NB4 (cell line): ENCODE data around the gene GABRG3.

ENCODE experiments used
- DNase-seq: peaks from one replicate; pipeline ENCODE4 v3.0.0; 2010; ENCODE audit warnings: low read depth
- H3K4me3 ChIP-seq: one replicate; pipeline ENCODE4 v1.5.1; 2011; ENCODE audit warnings: mild to moderate bottlenecking, low read depth, low read length, moderate library complexity
- MAX ChIP-seq: IDR thresholded peaks from 2 replicates; pipeline ENCODE4 v1.6.1; 2011; ENCODE audit warnings: low read depth, low read length
- MYC ChIP-seq: IDR thresholded peaks from 2 replicates; pipeline ENCODE4 v1.6.1; 2011; ENCODE audit warnings: low read depth, low read length
- POLR2A ChIP-seq: IDR thresholded peaks from 2 replicates; pipeline ENCODE4 v1.6.1; 2011; ENCODE audit warnings: mild to moderate bottlenecking; ENCODE audit not compliant: insufficient read length; ENCODE audit errors: extremely low read depth
- TF ChIP-seq, protein P1 (sequence below): IDR thresholded peaks from one replicate; pipeline ENCODE4 v1.5.1; 2012; ENCODE audit warnings: low read depth, low read length

Gene GABRG3

DNA sequence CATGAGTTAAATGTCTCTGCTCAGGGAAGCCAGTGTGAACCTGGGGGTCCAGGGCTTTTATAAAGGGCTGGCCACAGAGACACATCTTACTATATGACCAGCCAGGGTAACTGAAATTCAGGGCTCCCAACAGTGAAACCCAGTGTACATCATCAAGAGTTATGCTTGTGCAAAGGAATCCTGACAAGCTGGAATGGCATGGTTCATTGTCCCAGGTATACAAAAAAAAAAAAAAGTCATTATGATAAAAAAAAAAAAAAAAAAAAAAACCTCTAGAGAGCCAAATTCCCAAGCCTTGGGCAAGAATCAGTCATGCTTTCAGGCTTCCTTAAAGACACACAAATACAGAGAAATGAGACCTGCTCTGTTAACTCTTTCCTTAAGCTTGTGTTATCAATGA, 452.0 kb downstream of the GABRG3 start:
- no peak overlapping the region for H3K4me3 ChIP-seq
- DNase-seq: no peak
- TF ChIP-seq MAX: no peak
- TF ChIP-seq, protein P1, sequence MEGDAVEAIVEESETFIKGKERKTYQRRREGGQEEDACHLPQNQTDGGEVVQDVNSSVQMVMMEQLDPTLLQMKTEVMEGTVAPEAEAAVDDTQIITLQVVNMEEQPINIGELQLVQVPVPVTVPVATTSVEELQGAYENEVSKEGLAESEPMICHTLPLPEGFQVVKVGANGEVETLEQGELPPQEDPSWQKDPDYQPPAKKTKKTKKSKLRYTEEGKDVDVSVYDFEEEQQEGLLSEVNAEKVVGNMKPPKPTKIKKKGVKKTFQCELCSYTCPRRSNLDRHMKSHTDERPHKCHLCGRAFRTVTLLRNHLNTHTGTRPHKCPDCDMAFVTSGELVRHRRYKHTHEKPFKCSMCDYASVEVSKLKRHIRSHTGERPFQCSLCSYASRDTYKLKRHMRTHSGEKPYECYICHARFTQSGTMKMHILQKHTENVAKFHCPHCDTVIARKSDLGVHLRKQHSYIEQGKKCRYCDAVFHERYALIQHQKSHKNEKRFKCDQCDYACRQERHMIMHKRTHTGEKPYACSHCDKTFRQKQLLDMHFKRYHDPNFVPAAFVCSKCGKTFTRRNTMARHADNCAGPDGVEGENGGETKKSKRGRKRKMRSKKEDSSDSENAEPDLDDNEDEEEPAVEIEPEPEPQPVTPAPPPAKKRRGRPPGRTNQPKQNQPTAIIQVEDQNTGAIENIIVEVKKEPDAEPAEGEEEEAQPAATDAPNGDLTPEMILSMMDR: no peak
- no peak for TF ChIP-seq MYC
- TF ChIP-seq POLR2A: no peak

- no peak overlapping the region for H3K4me3 ChIP-seq
- DNase-seq: no peak
- no peak for TF ChIP-seq MAX
- TF ChIP-seq, protein P1: no peak
- TF ChIP-seq MYC: no peak
- no peak for TF ChIP-seq POLR2A
Measured at GRCh38 chr15:27426805-27427204, 455.8 kb downstream of the GABRG3 start.

GRCh38 chr15:27427276-27427675, 456.3 kb downstream of the GABRG3 start:
- no peak overlapping the region for H3K4me3 ChIP-seq
- DNase-seq: no peak
- TF ChIP-seq, protein P1: no peak
- TF ChIP-seq MAX: no peak
- no peak for TF ChIP-seq MYC
- TF ChIP-seq POLR2A: no peak

DNA sequence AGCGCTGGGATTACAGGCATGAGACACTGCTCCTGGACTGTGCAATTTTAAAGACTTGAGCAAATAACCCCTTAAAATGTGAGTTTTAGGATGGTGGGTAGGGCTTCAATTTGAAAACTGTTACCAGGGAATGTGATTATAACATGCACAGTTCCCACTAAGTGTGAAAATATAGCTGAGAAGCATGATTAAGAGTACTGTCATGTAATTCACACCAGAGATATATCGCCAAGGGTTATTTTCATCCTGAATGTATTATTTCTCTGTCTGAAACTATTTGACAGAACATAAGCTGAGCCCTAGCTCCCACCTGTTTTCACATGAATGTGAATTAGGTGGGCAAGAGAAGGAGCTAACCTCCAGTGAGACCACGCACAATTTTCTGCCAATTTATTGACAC, 457.2 kb downstream of the GABRG3 start:
- no peak for TF ChIP-seq POLR2A
- TF ChIP-seq MAX: no peak
- TF ChIP-seq, protein P1: no peak
- no peak for TF ChIP-seq MYC
- H3K4me3 ChIP-seq: no peak overlapping the region
- no peak for DNase-seq

GRCh38 chr15:27429577-27429976, 458.6 kb downstream of the GABRG3 start:
- TF ChIP-seq, protein P1: no peak
- no peak for TF ChIP-seq MAX
- no peak for TF ChIP-seq POLR2A
- no peak for TF ChIP-seq MYC

DNA sequence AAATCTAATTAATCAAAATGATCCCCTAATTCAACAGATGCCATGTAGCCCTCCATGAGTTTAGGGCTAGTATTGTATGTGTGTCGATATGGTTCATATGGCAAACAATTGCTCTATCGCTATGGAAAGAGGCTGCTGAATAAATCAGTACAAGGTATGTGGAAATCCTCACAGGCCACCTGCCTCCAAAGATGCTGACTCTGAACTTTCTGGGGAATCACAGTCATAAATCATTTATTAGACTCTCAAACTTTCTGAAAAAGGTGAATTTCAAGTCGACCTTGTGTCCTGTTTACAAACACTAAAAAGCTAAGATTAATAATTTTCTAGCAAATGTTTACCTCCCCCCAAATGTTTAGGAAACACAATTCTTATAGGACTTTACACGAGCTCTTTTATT, 462.6 kb downstream of the GABRG3 start:
- no peak overlapping the region for H3K4me3 ChIP-seq
- no peak for DNase-seq
- TF ChIP-seq, protein P1: no peak
- TF ChIP-seq MYC (no peak), POLR2A (no peak)

More at GRCh38 chr15:27429577-27429976, 458.6 kb downstream of the GABRG3 start:
- DNase-seq: no peak
- H3K4me3 ChIP-seq: no peak overlapping the region
